HG03196 (cell line): ENCODE data around the gene PDZD8.

ENCODE experiments used
- ATAC-seq: cut with Tn5 transposase; IDR thresholded peaks from one replicate; pipeline ENCODE4 v1.9.1; 2021; ENCODE audit not compliant: unreplicated experiment

Gene PDZD8

GRCh38 chr10:117375360-117376178 is at the start of gene PDZD8:
TSS of gene PDZD8 (minus strand) at chr10:117375440. CDS start at chr10:117375227, 213 bp downstream.
- ATAC-seq, result peak; percentile 84

- ATAC-seq, result no peak
These were observed 48.9 kb upstream of the PDZD8 start for GRCh38 chr10:117424171-117424570.

DNA sequence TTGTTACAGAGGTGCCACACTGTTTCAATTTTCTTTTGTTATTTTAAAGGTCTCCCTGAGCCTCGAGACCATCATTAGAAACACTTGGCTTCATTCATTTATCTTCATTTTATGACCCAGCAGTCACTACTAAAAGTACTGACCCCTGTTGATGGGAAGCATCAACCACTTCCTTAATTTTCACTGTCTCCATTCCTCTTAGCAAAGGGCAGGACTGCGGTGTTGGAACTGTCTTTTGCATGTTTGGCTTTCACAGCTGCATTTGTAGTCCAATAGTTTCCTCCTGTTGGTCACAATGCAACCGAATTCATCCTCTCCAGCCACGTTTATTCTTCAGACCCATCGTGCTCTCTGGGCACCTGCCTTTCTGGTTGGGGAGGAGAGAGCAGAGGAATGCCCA is 46.7 kb upstream of the PDZD8 start:
- no peak for ATAC-seq

DNA sequence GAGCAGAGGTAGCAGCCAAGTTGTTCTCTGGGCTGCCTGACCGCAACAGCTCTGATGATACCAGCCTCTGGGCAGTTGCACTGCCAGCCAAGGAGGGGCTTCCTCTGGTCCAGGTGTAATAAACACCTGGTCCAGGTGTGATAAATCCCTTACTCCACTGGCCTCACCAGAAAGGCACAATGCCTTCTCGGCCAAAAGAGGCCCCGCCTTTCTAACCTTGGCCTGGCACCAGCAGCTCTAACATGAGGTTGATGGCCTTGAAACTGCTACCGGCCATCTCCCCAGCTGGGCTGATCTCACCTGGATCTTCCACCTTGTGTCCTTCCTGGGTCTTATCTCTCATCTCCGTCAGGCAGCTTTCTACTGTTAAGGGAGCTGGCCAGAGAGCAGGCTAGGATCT is 45.5 kb upstream of the PDZD8 start:
- ATAC-seq, result no peak

GRCh38 chr10:117419921-117420320 is 44.7 kb upstream of the PDZD8 start:
- ATAC-seq, result no peak

- ATAC-seq, result no peak
These were observed 43.9 kb upstream of the PDZD8 start for GRCh38 chr10:117419159-117419558.

GRCh38 chr10:117418121-117418520 is 42.9 kb upstream of the PDZD8 start:
- no peak for ATAC-seq

- no peak for ATAC-seq
These were observed 42.0 kb upstream of the PDZD8 start for GRCh38 chr10:117417196-117417595.

DNA sequence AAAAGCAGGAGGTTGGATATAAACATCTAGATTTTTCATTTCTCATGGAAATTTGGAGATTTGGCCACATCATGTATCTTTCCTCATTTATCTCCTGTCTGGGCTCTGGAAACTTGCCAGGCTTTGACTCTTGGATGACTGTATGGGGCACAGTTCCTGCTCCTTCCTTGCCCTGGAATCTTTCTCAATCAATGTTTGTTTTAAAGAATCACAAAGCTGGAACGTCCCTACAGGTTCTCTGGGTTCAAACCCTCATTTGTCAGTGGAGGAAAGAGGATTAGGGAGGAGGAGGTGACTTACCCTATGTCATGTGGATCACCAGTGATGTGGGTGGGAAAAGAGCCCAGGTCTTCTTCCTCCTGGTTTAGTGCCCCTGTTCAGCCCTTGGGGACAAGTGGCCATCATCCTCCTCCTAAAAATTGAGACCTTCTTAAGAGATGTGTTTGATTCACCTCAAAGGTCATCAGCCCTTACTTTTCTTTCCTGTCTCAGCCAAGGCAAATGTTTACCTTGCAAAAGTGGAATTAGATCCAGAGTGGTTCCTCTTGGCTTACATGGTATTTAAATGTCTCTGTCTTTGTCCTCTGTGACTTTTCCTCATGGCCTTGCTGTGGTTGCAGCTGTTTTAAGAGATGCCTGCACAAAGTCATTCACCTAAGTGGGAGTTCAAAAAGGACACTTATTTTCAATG is 38.8 kb upstream of the PDZD8 start:
- no peak for ATAC-seq

GRCh38 chr10:117412469-117413010 is 37.3 kb upstream of the PDZD8 start:
- no peak for ATAC-seq

GRCh38 chr10:117411479-117412399 is 36.5 kb upstream of the PDZD8 start:
- ATAC-seq, result no peak

GRCh38 chr10:117410557-117410956 is 35.3 kb upstream of the PDZD8 start:
- no peak for ATAC-seq

DNA sequence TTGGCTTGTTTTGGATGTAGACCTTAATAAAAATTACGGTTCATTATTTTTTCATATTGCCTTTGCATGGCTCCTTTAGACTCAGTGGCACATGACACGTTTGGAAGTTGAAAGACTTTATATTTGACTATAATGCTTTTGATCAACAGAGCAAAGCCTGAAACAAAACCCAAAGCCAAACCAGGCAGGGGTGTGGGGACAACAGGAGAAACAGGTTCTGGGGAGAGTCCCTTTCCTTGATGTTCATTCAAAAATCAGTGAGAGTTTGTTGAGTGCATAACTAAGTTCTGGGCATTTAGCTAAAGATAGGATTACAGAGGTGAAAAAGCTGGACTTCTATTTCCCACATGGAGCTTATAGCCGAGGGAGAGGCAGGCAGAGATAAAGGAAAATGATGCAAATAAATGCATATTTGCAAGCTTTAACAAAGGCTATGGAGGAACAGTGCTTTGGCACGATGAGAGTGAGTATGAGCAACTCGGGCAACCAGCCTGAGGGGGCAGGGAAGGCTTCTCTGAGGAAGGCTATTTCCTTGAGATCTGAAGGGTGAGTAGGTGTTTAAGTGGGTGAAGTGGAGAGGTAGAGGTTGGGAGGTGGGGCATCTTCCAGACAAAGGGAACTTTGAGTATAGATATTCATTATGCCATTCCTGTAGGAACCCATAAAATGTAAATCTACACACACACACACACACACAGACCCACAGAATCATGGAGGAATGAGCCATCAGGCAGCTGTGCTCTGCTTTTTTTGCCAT is 34.5 kb upstream of the PDZD8 start:
- ATAC-seq, result no peak

- ATAC-seq, result no peak
These were observed 33.5 kb upstream of the PDZD8 start for GRCh38 chr10:117408436-117409384.

GRCh38 chr10:117405730-117406129 is 30.5 kb upstream of the PDZD8 start:
- ATAC-seq, result no peak

- ATAC-seq, result no peak
These were observed 25.1 kb upstream of the PDZD8 start for GRCh38 chr10:117400329-117400728.

- no peak for ATAC-seq
These were observed 24.3 kb upstream of the PDZD8 start for GRCh38 chr10:117399341-117400196.

- no peak for ATAC-seq
These were observed 22.8 kb upstream of the PDZD8 start for GRCh38 chr10:117398029-117398428.
